T-cell (primary cell): Measurements from ENCODE around the gene AGER. TPM values are rescaled to one million over a fixed set of nuclear protein-coding genes. Genes with fewer than 3 reads are reported as not detected.

Experiments used
- ATAC-seq, 4 experiments: fragments of 200-7000 bp in 3 of 4; fragments of 150-1000 bp in 1 of 4; cut with Tn5 transposase; replicated peaks in 1 of 4; 1 replicate in 3 of 4; 2 replicates in 1 of 4; pipeline ENCODE4 v1.10.0; 2021; ENCODE audit warnings: moderate library complexity in 3 of 4, mild to moderate bottlenecking in 2 of 4, moderate number of reproducible peaks in 1 of 4
- CTCF ChIA-PET, 2 donors: fragments of 300-600 bp; sonication (Branson Sonifier 250); formaldehyde crosslinking; loops; one replicate each; lab custom pipeline; 2022; ENCODE audit warnings: antibody characterized with exemption in 2 of 2; lab: Charles Lee
- POLR2A ChIA-PET, 2 donors: fragments of 300-600 bp; sonication (Branson Sonifier 250); formaldehyde crosslinking; loops; one replicate each; lab custom pipeline; 2022; ENCODE audit warnings: antibody characterized with exemption in 2 of 2; lab: Charles Lee
- DNase-seq, 35 experiments: peaks; one replicate each; pipeline versions ENCODE4 v3.0.0 to v3.0.0-alpha.2; 2013 to 2023
- H3K27ac ChIP-seq: one replicate; pipeline ENCODE4 v1.5.1; 2013; ENCODE audit warnings: low read length
- H3K27me3 ChIP-seq, 2 experiments: replicated peaks in 1 of 2; 1 replicate in 1 of 2; 2 replicates in 1 of 2; pipeline versions ENCODE4 v1.6.1 to v1.7.0; 2013; ENCODE audit warnings: low read length in 1 of 2, mixed read lengths in 1 of 2; ENCODE audit not compliant: control insufficient read depth in 2 of 2, insufficient read depth in 2 of 2; ENCODE audit errors: extremely low read depth in 1 of 2
- H3K36me3 ChIP-seq, 2 donors: 1 replicate in 1 of 2; 2 replicates in 1 of 2; pipeline versions ENCODE4 v1.6.1 to v1.7.0; 2013; ENCODE audit warnings: low read length in 1 of 2; ENCODE audit not compliant: control insufficient read depth in 2 of 2, insufficient read depth in 1 of 2; ENCODE audit errors: extremely low read depth in 1 of 2
- H3K4me1 ChIP-seq, 2 experiments: 1 replicate in 1 of 2; 2 replicates in 1 of 2; pipeline versions ENCODE4 v1.6.1 to v1.7.0; 2013; ENCODE audit warnings: low read length in 2 of 2, mixed read lengths in 1 of 2; ENCODE audit not compliant: insufficient read depth in 2 of 2, control insufficient read depth in 1 of 2; ENCODE audit errors: extremely low read depth in 1 of 2
- H3K4me3 ChIP-seq, 2 donors: 1 replicate in 1 of 2; 2 replicates in 1 of 2; pipeline versions ENCODE4 v1.5.1 to v1.7.0; 2013; ENCODE audit warnings: mild to moderate bottlenecking in 2 of 2, low read length in 1 of 2, moderate library complexity in 1 of 2; ENCODE audit not compliant: control insufficient read depth in 1 of 2; ENCODE audit errors: extremely low read depth in 1 of 2
- H3K9me3 ChIP-seq: 2 replicates; pipeline ENCODE4 v1.7.0; 2013
- H3K27ac Mint-ChIP-seq, 2 donors: one replicate each; pipeline ENCODE4 v1.8.0; 2020 to 2021; ENCODE audit warnings: mild to moderate bottlenecking in 2 of 2, mixed read lengths in 2 of 2
- H3K27me3 Mint-ChIP-seq, 2 donors: one replicate each; pipeline ENCODE4 v1.8.0; 2021 to 2022; ENCODE audit warnings: mixed read lengths in 2 of 2
- H3K36me3 Mint-ChIP-seq: one replicate; pipeline ENCODE4 v1.8.0; 2021; ENCODE audit warnings: mixed read lengths
- H3K4me1 Mint-ChIP-seq, 3 donors: one replicate each; pipeline ENCODE4 v1.8.0; 2020 to 2022; ENCODE audit warnings: mixed read lengths in 3 of 3, mild to moderate bottlenecking in 1 of 3
- H3K4me3 Mint-ChIP-seq, 3 donors: one replicate each; pipeline ENCODE4 v1.8.0; 2020 to 2022; ENCODE audit warnings: mild to moderate bottlenecking in 3 of 3, mixed read lengths in 3 of 3, moderate library complexity in 3 of 3
- H3K9me3 Mint-ChIP-seq, 3 donors: one replicate each; pipeline ENCODE4 v1.8.0; 2020 to 2022; ENCODE audit warnings: mixed read lengths in 3 of 3
- WGBS: methylation state at CpG from one replicate; pipeline ENCODE4 v1.1.5; 2013; ENCODE audit warnings: missing lambda C conversion rate; ENCODE audit not compliant: insufficient coverage; 5-methylcytosine and 5-hydroxymethylcytosine counted together
- total RNA-seq, 35 experiments: library from RNA in 6 of 35; stranded (reverse) in 6 of 35; fragments of 120-200 nt in 1 of 35; gene quantifications; one replicate each; pipeline versions ENCODE4 v1.2.1 to v1.2.4 and lab custom pipeline; 2013 to 2026

The AGER gene
- total RNA-seq, 5 donors from 2014 or later (not counting 1 experiment from before 2014, with no cell fraction given): 42.6 to 81.4 (median 67.7) TPM

- no peaks in the 10 kb centered on the region for H3K36me3 ChIP-seq
- Mint-ChIP-seq H3K9me3 (no peaks in the 10 kb centered on the region), H3K27me3 (peaks cover 6 to 42% of the 10 kb centered on the region in 2 donors), H3K27ac (peak overlapping the region; percentile 58), H3K4me3 (peak overlapping the region; percentile 78 to 90 (median 80)), H3K4me1 (peaks cover 45 to 59% (median 58%) of the 10 kb centered on the region in 3 donors), H3K36me3 (no peaks in the 10 kb centered on the region)
- peak overlapping the region; percentile 35 to 60 for H3K4me3 ChIP-seq
- WGBS: 35% methylated on average over 34 of the region's 47 CpGs
- H3K27ac ChIP-seq: no peak overlapping the region
- no peaks in the 10 kb centered on the region for H3K9me3 ChIP-seq
- DNase-seq: peak in 2 of 35 experiments; percentile 30 to 37
- H3K4me1 ChIP-seq: peaks cover 0 to 60% of the 10 kb centered on the region in 2 experiments
- peak in 3 of 4 experiments; percentile 8 to 21 (median 10) for ATAC-seq
- ChIA-PET CTCF (no interaction called here), POLR2A (no interaction called here)
- H3K27me3 ChIP-seq: peaks cover 5 to 49% of the 10 kb centered on the region in 2 experiments
Observed at GRCh38 chr6:32149092-32149755, 34.8 kb downstream of the AGER start.

- peak overlapping the region; percentile 35 to 60 for H3K4me3 ChIP-seq
- H3K4me3 Mint-ChIP-seq: peak overlapping the region; percentile 78 to 90 (median 80)
- H3K9me3 ChIP-seq: no peaks in the 10 kb centered on the region
- ATAC-seq (peak; percentile 75 to 82 (median 76)), DNase-seq (peak; percentile 31 to 77 (median 64))
- peaks cover 45 to 52% (median 52%) of the 10 kb centered on the region in 3 donors for H3K4me1 Mint-ChIP-seq
- H3K27me3 ChIP-seq: peaks cover 5 to 45% of the 10 kb centered on the region in 2 experiments
- 17% methylated on average over 26 of the region's 39 CpGs for WGBS
- H3K36me3 ChIP-seq: no peaks in the 10 kb centered on the region
- ChIA-PET POLR2A (no interaction called here), CTCF (interaction anchor here in 1 of 2 donors (0.7 kb wide), 1 partner anchor 1821 kb away, joined by 3 read pairs; no protein-coding TSS in a partner anchor)
- H3K27ac Mint-ChIP-seq: peak overlapping the region; percentile 58
- no peaks in the 10 kb centered on the region for H3K36me3 Mint-ChIP-seq
- H3K4me1 ChIP-seq: peaks cover 0 to 53% of the 10 kb centered on the region in 2 experiments
- H3K27ac ChIP-seq: no peak overlapping the region
- no peaks in the 10 kb centered on the region for H3K9me3 Mint-ChIP-seq
- peaks cover 6 to 42% of the 10 kb centered on the region in 2 donors for H3K27me3 Mint-ChIP-seq
Observed at GRCh38 chr6:32148289-32149091, 35.6 kb downstream of the AGER start.

GRCh38 chr6:32147401-32148132, 36.5 kb downstream of the AGER start:
- POLR2A ChIA-PET: interaction anchor here in 1 of 2 donors (0.7 kb wide), 1 partner anchor 19 kb away, joined by 7 read pairs; no protein-coding TSS in a partner anchor
- peak in 1 of 35 experiments; percentile 32 for DNase-seq

GRCh38 chr6:32146687-32147086, 37.4 kb downstream of the AGER start:
- no peak for DNase-seq

More at GRCh38 chr6:32147401-32148132, 36.5 kb downstream of the AGER start:
- Mint-ChIP-seq H3K27ac (no peak overlapping the region), H3K27me3 (peaks cover 6 to 35% of the 10 kb centered on the region in 2 donors), H3K4me3 (peak overlapping the region in 1 of 3 donors; percentile 90), H3K4me1 (peaks cover 36 to 43% (median 43%) of the 10 kb centered on the region in 3 donors), H3K9me3 (no peaks in the 10 kb centered on the region), H3K36me3 (no peaks in the 10 kb centered on the region)
- no peaks in the 10 kb centered on the region for H3K9me3 ChIP-seq
- WGBS: no CpG with 5 or more reads among the region's 4 CpGs
- no peak overlapping the region for H3K27ac ChIP-seq
- peaks cover 0 to 43% of the 10 kb centered on the region in 2 experiments for H3K4me1 ChIP-seq
- CTCF ChIA-PET: interaction anchor here in 1 of 2 donors (0.7 kb wide), 1 partner anchor 1822 kb away, joined by 3 read pairs; no protein-coding TSS in a partner anchor
- no peaks in the 10 kb centered on the region for H3K36me3 ChIP-seq
- no peak for ATAC-seq
- H3K27me3 ChIP-seq: peaks cover 5 to 41% of the 10 kb centered on the region in 2 experiments
- no peak overlapping the region for H3K4me3 ChIP-seq

GRCh38 chr6:32146287-32146686, 37.8 kb downstream of the AGER start:
- no peak overlapping the region for H3K4me3 ChIP-seq
- Mint-ChIP-seq H3K4me3 (no peak overlapping the region), H3K36me3 (no peaks in the 10 kb centered on the region), H3K27ac (no peak overlapping the region), H3K27me3 (peaks cover 6 to 42% of the 10 kb centered on the region in 2 donors), H3K4me1 (peaks cover 28 to 34% (median 31%) of the 10 kb centered on the region in 3 donors), H3K9me3 (no peaks in the 10 kb centered on the region)
- CTCF ChIA-PET: no interaction called here
- H3K9me3 ChIP-seq: no peaks in the 10 kb centered on the region
- H3K27ac ChIP-seq: no peak overlapping the region
- ATAC-seq (no peak), DNase-seq (no peak)
- H3K27me3 ChIP-seq: peaks cover 5 to 36% of the 10 kb centered on the region in 2 experiments
- POLR2A ChIA-PET: no interaction called here
- WGBS: 100% methylated on average over 1 of the region's 1 CpG
- H3K36me3 ChIP-seq: no peaks in the 10 kb centered on the region
- peaks cover 0 to 31% of the 10 kb centered on the region in 2 experiments for H3K4me1 ChIP-seq

More at GRCh38 chr6:32146687-32147086, 37.4 kb downstream of the AGER start:
- Histone ChIP-seq H3K4me1 (peaks cover 0 to 35% of the 10 kb centered on the region in 2 experiments), H3K9me3 (no peaks in the 10 kb centered on the region), H3K27ac (no peak overlapping the region), H3K4me3 (no peak overlapping the region), H3K36me3 (no peaks in the 10 kb centered on the region), H3K27me3 (peaks cover 5 to 38% of the 10 kb centered on the region in 2 experiments)
- peaks cover 29 to 36% (median 35%) of the 10 kb centered on the region in 3 donors for H3K4me1 Mint-ChIP-seq
- no peak for ATAC-seq
- 68% methylated on average over 4 of the region's 4 CpGs for WGBS
- H3K9me3 Mint-ChIP-seq: no peaks in the 10 kb centered on the region
- no peaks in the 10 kb centered on the region for H3K36me3 Mint-ChIP-seq
- peaks cover 6 to 40% of the 10 kb centered on the region in 2 donors for H3K27me3 Mint-ChIP-seq
- H3K27ac Mint-ChIP-seq: no peak overlapping the region
- CTCF ChIA-PET: no interaction called here
- no peak overlapping the region for H3K4me3 Mint-ChIP-seq
- POLR2A ChIA-PET: no interaction called here
